Endothelial cell of umbilical vein (primary cell): ENCODE results near the gene SATB1. TPM values are rescaled to one million over a fixed set of nuclear protein-coding genes. Genes with fewer than 3 reads are reported as not detected.

Experiments
- Bru-seq: library from RNA; stranded (reverse); fragments of 400-500 nt; gene quantifications from one replicate; lab custom pipeline; 2021; lab: Mats Ljungman, UMichigan
- BruChase-seq, 2 experiments: library from RNA; stranded (reverse); fragments of 400-500 nt; gene quantifications; one replicate each; lab custom pipeline; 2021; lab: Mats Ljungman, UMichigan
- BruUV-seq: library from RNA; stranded (reverse); fragments of 400-500 nt; replicated peaks from 2 replicates; lab custom pipeline; 2021; lab: Mats Ljungman, UMichigan
- CTCF ChIA-PET: fragments of 300-600, 350-600 bp; sonication (Branson Sonifier 250); formaldehyde crosslinking; loops from one replicate; lab custom pipeline; 2021; ENCODE audit warnings: antibody characterized with exemption, inconsistent platforms; lab: Charles Lee
- POLR2A ChIA-PET: fragments of 300-600, 350-600 bp; sonication (Branson Sonifier 250); formaldehyde crosslinking; loops from one replicate; lab custom pipeline; 2021; ENCODE audit warnings: antibody characterized with exemption, inconsistent platforms; lab: Charles Lee
- DNase-seq: peaks from one replicate; pipeline ENCODE4 v3.0.0-alpha.2; 2011; ENCODE audit warnings: low read depth, low spot score
- FAIRE-seq: peaks from 2 replicates; lab custom pipeline; 2011; peaks lifted over from hg19 to GRCh38; lab: Jason Lieb, UNC
- H2AFZ ChIP-seq: 2 replicates; pipeline ENCODE4 v1.6.0; 2012; ENCODE audit warnings: low read depth, low read length, control low read depth, inconsistent platforms
- H3K27ac ChIP-seq: 2 replicates; pipeline ENCODE4 v1.5.1; 2011; ENCODE audit warnings: low read depth, mild to moderate bottlenecking, control low read depth, low read length, moderate library complexity; ENCODE audit not compliant: insufficient read depth
- H3K27me3 ChIP-seq, 2 experiments: 2 replicates each; pipeline versions ENCODE4 v1.6.0 to v1.6.1; 2011; ENCODE audit warnings: low read length in 2 of 2, mixed read lengths in 1 of 2; ENCODE audit not compliant: control insufficient read depth in 2 of 2, insufficient read depth in 2 of 2
- H3K36me3 ChIP-seq, 2 experiments: 2 replicates in 1 of 2; 3 replicates in 1 of 2; pipeline ENCODE4 v1.5.1; 2011; ENCODE audit warnings: low read length in 2 of 2, mild to moderate bottlenecking in 1 of 2, moderate library complexity in 1 of 2; ENCODE audit not compliant: control insufficient read depth in 2 of 2, insufficient read depth in 2 of 2; ENCODE audit errors: extremely low read depth in 1 of 2
- H3K4me1 ChIP-seq: 3 replicates; pipeline ENCODE4 v1.5.1; 2011; ENCODE audit warnings: mild to moderate bottlenecking, low read length; ENCODE audit not compliant: control insufficient read depth, insufficient read depth; ENCODE audit errors: extremely low read depth
- H3K4me2 ChIP-seq: 2 replicates; pipeline ENCODE4 v1.6.1; 2011; ENCODE audit warnings: low read length, control low read depth, mixed read lengths; ENCODE audit not compliant: insufficient read depth
- H3K4me3 ChIP-seq, 3 experiments: fragments of 200-600 bp in 1 of 3; sonication (generic), shearing (Covaris generic) in 1 of 3; replicated peaks in 1 of 3; 2 replicates each; pipeline ENCODE4 v1.5.1; 2011 to 2016; ENCODE audit warnings: control low read depth in 3 of 3, low read length in 3 of 3, mild to moderate bottlenecking in 2 of 3, inconsistent platforms in 1 of 3, low read depth in 1 of 3, moderate library complexity in 1 of 3; ENCODE audit not compliant: insufficient read depth in 1 of 3
- H3K79me2 ChIP-seq: 2 replicates; pipeline ENCODE4 v1.6.0; 2012; ENCODE audit warnings: low read length, inconsistent platforms; ENCODE audit not compliant: control insufficient read depth, insufficient read depth
- H3K9ac ChIP-seq: replicated peaks from 2 replicates; pipeline ENCODE3; 2011; ENCODE audit warnings: low read length, control low read depth; ENCODE audit not compliant: insufficient read depth; ENCODE audit errors: extremely low read depth
- H3K9me1 ChIP-seq: replicated peaks from 3 replicates; pipeline ENCODE4 v1.6.0; 2011; ENCODE audit warnings: mild to moderate bottlenecking, low read length; ENCODE audit not compliant: control insufficient read depth, insufficient read depth; ENCODE audit errors: extremely low read depth
- H3K9me3 ChIP-seq: replicated peaks from 2 replicates; pipeline ENCODE4 v1.5.1; 2012; ENCODE audit warnings: low read length, inconsistent platforms; ENCODE audit not compliant: control insufficient read depth, insufficient read depth
- H4K20me1 ChIP-seq: replicated peaks from 2 replicates; pipeline ENCODE3; 2011; ENCODE audit warnings: mild to moderate bottlenecking, low read length; ENCODE audit not compliant: control insufficient read depth, insufficient read depth; ENCODE audit errors: extremely low read depth
- EZH2 ChIP-seq: IDR thresholded peaks from 2 replicates; pipeline ENCODE4 v1.6.1; 2012; ENCODE audit warnings: borderline replicate concordance, low read depth, mild to moderate bottlenecking, moderate library complexity, low read length, inconsistent platforms; ENCODE audit not compliant: severe bottlenecking
- FOS ChIP-seq: IDR thresholded peaks from 2 replicates; pipeline ENCODE4 v1.6.1; 2011; ENCODE audit warnings: mild to moderate bottlenecking, low read length, moderate library complexity, borderline replicate concordance; ENCODE audit not compliant: insufficient read depth
- JUN ChIP-seq: IDR thresholded peaks from 2 replicates; pipeline ENCODE4 v1.6.1; 2011; ENCODE audit warnings: borderline replicate concordance, low read depth; ENCODE audit not compliant: insufficient read length, insufficient read depth
- MAX ChIP-seq: IDR thresholded peaks from 2 replicates; pipeline ENCODE4 v1.6.1; 2011; ENCODE audit not compliant: insufficient read depth, insufficient read length
- MYC ChIP-seq: IDR thresholded peaks from one replicate; pipeline ENCODE4 v1.6.1; 2011; ENCODE audit warnings: mild to moderate bottlenecking, low read depth, low read length
- POLR2A ChIP-seq: IDR thresholded peaks from 2 replicates; pipeline ENCODE4 v1.6.1; 2012; ENCODE audit warnings: low read depth, mild to moderate bottlenecking, control low read depth, low read length
- dilution Hi-C: fragments of 300-500 bp; cut with MboI; formaldehyde crosslinking; loops from one replicate; pipeline ENCODE4 v1.15.0; 2019; ENCODE audit warnings: low sequenced_read_pairs; ENCODE audit not compliant: extremely low pct_ligation_motif_present
- intact Hi-C: fragments of 100-400 bp; cut with micrococcal nuclease; formaldehyde crosslinking; loops from one replicate; pipeline ENCODE4 v1.10.0; 2022
- long read RNA-seq: library from polyadenylated mRNA; stranded (forward); transcript quantifications from one replicate; pipeline ENCODE4 v2.0.0, GENCODE V29; 2021
- polyA minus RNA-seq, 3 experiments: library from RNA; depleted of rRNA, polyadenylated mRNA; stranded (reverse); fragments of >200 nt; gene quantifications; 1 replicate in 1 of 3; 2 replicates in 2 of 3; pipeline ENCODE4 v1.2.3, GENCODE V29; 2011
- polyA plus RNA-seq, 4 experiments: library from polyadenylated mRNA; depleted of rRNA in 3 of 4; stranded (reverse) in 3 of 4; unstranded in 1 of 4; fragments of >200 nt; gene quantifications; 2 replicates each; pipeline versions ENCODE4 v1.2.1 to v1.2.3, GENCODE V29; 2011 to 2012; ENCODE audit warnings: missing spikeins in 1 of 4
- total RNA-seq: library from RNA; stranded (reverse); gene quantifications from 2 replicates; pipeline ENCODE4 v1.2.3, GENCODE V29; 2021

Gene SATB1
- total RNA-seq (6.2 and 6.7 TPM in 2 replicates), polyA plus RNA-seq (3.9 and 6.0 TPM in 2 replicates), polyA minus RNA-seq (11.4 and 24.6 TPM in 2 replicates), Bru-seq, nascent RNA (percentile 41 among the genes with signal in this experiment), BruChase-seq, experiment 1, labeled RNA remaining after a 6-hour chase (percentile 44 among the genes with signal in this experiment), BruChase-seq, experiment 2, labeled RNA remaining after a 2-hour chase (percentile 39 among the genes with signal in this experiment)
- polyA plus RNA-seq (2011; cell fraction: cytosol; rRNA removed) = 5.0 and 7.3 TPM in 2 replicates
- polyA plus RNA-seq (2011; cell fraction: nucleus; rRNA removed) = 27.7 and 27.9 TPM in 2 replicates
- polyA plus RNA-seq (2012) = 2.5 and 2.8 TPM in 2 replicates
- not detected for polyA minus RNA-seq (2011; cell fraction: cytosol; rRNA and poly(A)+ RNA removed)
- polyA minus RNA-seq (2011; cell fraction: nucleus; rRNA and poly(A)+ RNA removed) = 15.5 and 24.6 TPM in 2 replicates
- long read RNA-seq, full-length matches to known transcripts = 4 of 6 reads
- long read RNA-seq, partial matches to known transcripts = 1 of 6 reads
- long read RNA-seq, other reads (novel, unspliced or antisense) = 1 of 6 reads

- BruUV-seq = no TSS peak
- no peaks in the 10 kb centered on the region for H3K9me3 ChIP-seq
- H3K4me3 ChIP-seq = peak within 1 kb of the TSS; percentile 66 to 72 (median 68)
- intact Hi-C loops (loop anchor here (1.0 to 5.0 kb wide), 2 partner anchors 20 to 1462 kb away; no protein-coding TSS in a partner anchor), dilution Hi-C loops (no loop called here)
- H3K4me2 ChIP-seq = peak within 1 kb of the TSS; percentile 86
- DNase-seq (peak; percentile 48), FAIRE-seq (no peak)
- no peaks in the 10 kb centered on the region for H3K79me2 ChIP-seq
- H3K4me1 ChIP-seq = peaks cover 8% of the 10 kb centered on the region
- H4K20me1 ChIP-seq = no peaks in the 10 kb centered on the region
- H2AFZ ChIP-seq = peak within 1 kb of the TSS; percentile 88
- ChIA-PET CTCF (interaction anchor here (0.7 kb wide), 1 partner anchor 20 kb away, joined by 3 read pairs; no protein-coding TSS in a partner anchor), POLR2A (no interaction called here)
- H3K9ac ChIP-seq = peak within 1 kb of the TSS; percentile 45
- H3K27me3 ChIP-seq = peaks cover 10 to 39% of the 10 kb centered on the region in 2 experiments
- H3K9me1 ChIP-seq = no peaks in the 10 kb centered on the region
- H3K36me3 ChIP-seq = no peaks in the 10 kb centered on the region
- no peak within 1 kb of the TSS for H3K27ac ChIP-seq
- no peak for TF ChIP-seq EZH2
- TF ChIP-seq POLR2A = no peak
- TF ChIP-seq MAX = no peak
- TF ChIP-seq FOS = no peak
- no peak for TF ChIP-seq MYC
- TF ChIP-seq JUN = no peak
Measured at GRCh38 chr3:18424729-18425640, at the start of gene SATB1. TSS of gene SATB1 (minus strand) at chr3:18425339. CDS start at chr3:18420967, 4,372 bp downstream.
